Endothelial cell of umbilical vein (primary cell): ENCODE measurements around the gene MAML1. TPM values are rescaled to one million over a fixed set of nuclear protein-coding genes. Genes with fewer than 3 reads are reported as not detected.

Experiments
- BruUV-seq: library from RNA; stranded (reverse); fragments of 400-500 nt; replicated peaks from 2 replicates; lab custom pipeline; 2021; lab: Mats Ljungman, UMichigan
- CTCF ChIA-PET: fragments of 300-600, 350-600 bp; sonication (Branson Sonifier 250); formaldehyde crosslinking; loops from one replicate; lab custom pipeline; 2021; ENCODE audit warnings: antibody characterized with exemption, inconsistent platforms; lab: Charles Lee
- POLR2A ChIA-PET: fragments of 300-600, 350-600 bp; sonication (Branson Sonifier 250); formaldehyde crosslinking; loops from one replicate; lab custom pipeline; 2021; ENCODE audit warnings: antibody characterized with exemption, inconsistent platforms; lab: Charles Lee
- DNase-seq: peaks from one replicate; pipeline ENCODE4 v3.0.0-alpha.2; 2011; ENCODE audit warnings: low read depth, low spot score
- FAIRE-seq: peaks from 2 replicates; lab custom pipeline; 2011; peaks lifted over from hg19 to GRCh38; lab: Jason Lieb, UNC
- H2AFZ ChIP-seq: 2 replicates; pipeline ENCODE4 v1.6.0; 2012; ENCODE audit warnings: low read depth, low read length, control low read depth, inconsistent platforms
- H3K27ac ChIP-seq: 2 replicates; pipeline ENCODE4 v1.5.1; 2011; ENCODE audit warnings: low read depth, mild to moderate bottlenecking, control low read depth, low read length, moderate library complexity; ENCODE audit not compliant: insufficient read depth
- H3K27me3 ChIP-seq, 2 experiments: 2 replicates each; pipeline versions ENCODE4 v1.6.0 to v1.6.1; 2011; ENCODE audit warnings: low read length in 2 of 2, mixed read lengths in 1 of 2; ENCODE audit not compliant: control insufficient read depth in 2 of 2, insufficient read depth in 2 of 2
- H3K36me3 ChIP-seq, 2 experiments: 2 replicates in 1 of 2; 3 replicates in 1 of 2; pipeline ENCODE4 v1.5.1; 2011; ENCODE audit warnings: low read length in 2 of 2, mild to moderate bottlenecking in 1 of 2, moderate library complexity in 1 of 2; ENCODE audit not compliant: control insufficient read depth in 2 of 2, insufficient read depth in 2 of 2; ENCODE audit errors: extremely low read depth in 1 of 2
- H3K4me1 ChIP-seq: 3 replicates; pipeline ENCODE4 v1.5.1; 2011; ENCODE audit warnings: mild to moderate bottlenecking, low read length; ENCODE audit not compliant: control insufficient read depth, insufficient read depth; ENCODE audit errors: extremely low read depth
- H3K4me2 ChIP-seq: 2 replicates; pipeline ENCODE4 v1.6.1; 2011; ENCODE audit warnings: low read length, control low read depth, mixed read lengths; ENCODE audit not compliant: insufficient read depth
- H3K4me3 ChIP-seq, 3 experiments: fragments of 200-600 bp in 1 of 3; sonication (generic), shearing (Covaris generic) in 1 of 3; replicated peaks in 1 of 3; 2 replicates each; pipeline ENCODE4 v1.5.1; 2011 to 2016; ENCODE audit warnings: control low read depth in 3 of 3, low read length in 3 of 3, mild to moderate bottlenecking in 2 of 3, inconsistent platforms in 1 of 3, low read depth in 1 of 3, moderate library complexity in 1 of 3; ENCODE audit not compliant: insufficient read depth in 1 of 3
- H3K79me2 ChIP-seq: 2 replicates; pipeline ENCODE4 v1.6.0; 2012; ENCODE audit warnings: low read length, inconsistent platforms; ENCODE audit not compliant: control insufficient read depth, insufficient read depth
- H3K9ac ChIP-seq: replicated peaks from 2 replicates; pipeline ENCODE3; 2011; ENCODE audit warnings: low read length, control low read depth; ENCODE audit not compliant: insufficient read depth; ENCODE audit errors: extremely low read depth
- H3K9me1 ChIP-seq: replicated peaks from 3 replicates; pipeline ENCODE4 v1.6.0; 2011; ENCODE audit warnings: mild to moderate bottlenecking, low read length; ENCODE audit not compliant: control insufficient read depth, insufficient read depth; ENCODE audit errors: extremely low read depth
- H3K9me3 ChIP-seq: replicated peaks from 2 replicates; pipeline ENCODE4 v1.5.1; 2012; ENCODE audit warnings: low read length, inconsistent platforms; ENCODE audit not compliant: control insufficient read depth, insufficient read depth
- H4K20me1 ChIP-seq: replicated peaks from 2 replicates; pipeline ENCODE3; 2011; ENCODE audit warnings: mild to moderate bottlenecking, low read length; ENCODE audit not compliant: control insufficient read depth, insufficient read depth; ENCODE audit errors: extremely low read depth
- EZH2 ChIP-seq: IDR thresholded peaks from 2 replicates; pipeline ENCODE4 v1.6.1; 2012; ENCODE audit warnings: borderline replicate concordance, low read depth, mild to moderate bottlenecking, moderate library complexity, low read length, inconsistent platforms; ENCODE audit not compliant: severe bottlenecking
- GATA2 ChIP-seq: IDR thresholded peaks from 2 replicates; pipeline ENCODE4 v1.7.0; 2011; ENCODE audit warnings: low read depth, mild to moderate bottlenecking, moderate library complexity, mixed read lengths, low read length; ENCODE audit not compliant: insufficient read length, insufficient read depth
- JUN ChIP-seq: IDR thresholded peaks from 2 replicates; pipeline ENCODE4 v1.6.1; 2011; ENCODE audit warnings: borderline replicate concordance, low read depth; ENCODE audit not compliant: insufficient read length, insufficient read depth
- MYC ChIP-seq: IDR thresholded peaks from one replicate; pipeline ENCODE4 v1.6.1; 2011; ENCODE audit warnings: mild to moderate bottlenecking, low read depth, low read length
- POLR2AphosphoS5 ChIP-seq: IDR thresholded peaks from 2 replicates; pipeline ENCODE4 v1.6.1; 2012; ENCODE audit warnings: low read depth, mild to moderate bottlenecking, control low read depth, low read length, moderate library complexity; ENCODE audit not compliant: insufficient read depth
- dilution Hi-C: fragments of 300-500 bp; cut with MboI; formaldehyde crosslinking; loops from one replicate; pipeline ENCODE4 v1.15.0; 2019; ENCODE audit warnings: low sequenced_read_pairs; ENCODE audit not compliant: extremely low pct_ligation_motif_present
- intact Hi-C: fragments of 100-400 bp; cut with micrococcal nuclease; formaldehyde crosslinking; loops from one replicate; pipeline ENCODE4 v1.10.0; 2022
- polyA plus RNA-seq, 4 experiments: library from polyadenylated mRNA; depleted of rRNA in 3 of 4; stranded (reverse) in 3 of 4; unstranded in 1 of 4; fragments of >200 nt; gene quantifications; 2 replicates each; pipeline versions ENCODE4 v1.2.1 to v1.2.3, GENCODE V29; 2011 to 2012; ENCODE audit warnings: missing spikeins in 1 of 4
- total RNA-seq: library from RNA; stranded (reverse); gene quantifications from 2 replicates; pipeline ENCODE4 v1.2.3, GENCODE V29; 2021
- TF ChIP-seq, protein P1 (sequence below), 2 donors: IDR thresholded peaks; 1 replicate in 1 of 2; 2 replicates in 1 of 2; pipeline ENCODE4 v1.5.1; 2011; ENCODE audit warnings: low read length in 2 of 2, mild to moderate bottlenecking in 2 of 2, moderate library complexity in 2 of 2, control low read depth in 1 of 2, inconsistent platforms in 1 of 2, low read depth in 1 of 2; ENCODE audit not compliant: insufficient read depth in 1 of 2; ENCODE audit errors: extremely low read depth in 1 of 2

The MAML1 gene
- total and polyA plus RNA-seq, 2 donors (not counting 3 experiments of a cell fraction or from before 2014, with no cell fraction given): 12.4 to 29.0 TPM

DNA sequence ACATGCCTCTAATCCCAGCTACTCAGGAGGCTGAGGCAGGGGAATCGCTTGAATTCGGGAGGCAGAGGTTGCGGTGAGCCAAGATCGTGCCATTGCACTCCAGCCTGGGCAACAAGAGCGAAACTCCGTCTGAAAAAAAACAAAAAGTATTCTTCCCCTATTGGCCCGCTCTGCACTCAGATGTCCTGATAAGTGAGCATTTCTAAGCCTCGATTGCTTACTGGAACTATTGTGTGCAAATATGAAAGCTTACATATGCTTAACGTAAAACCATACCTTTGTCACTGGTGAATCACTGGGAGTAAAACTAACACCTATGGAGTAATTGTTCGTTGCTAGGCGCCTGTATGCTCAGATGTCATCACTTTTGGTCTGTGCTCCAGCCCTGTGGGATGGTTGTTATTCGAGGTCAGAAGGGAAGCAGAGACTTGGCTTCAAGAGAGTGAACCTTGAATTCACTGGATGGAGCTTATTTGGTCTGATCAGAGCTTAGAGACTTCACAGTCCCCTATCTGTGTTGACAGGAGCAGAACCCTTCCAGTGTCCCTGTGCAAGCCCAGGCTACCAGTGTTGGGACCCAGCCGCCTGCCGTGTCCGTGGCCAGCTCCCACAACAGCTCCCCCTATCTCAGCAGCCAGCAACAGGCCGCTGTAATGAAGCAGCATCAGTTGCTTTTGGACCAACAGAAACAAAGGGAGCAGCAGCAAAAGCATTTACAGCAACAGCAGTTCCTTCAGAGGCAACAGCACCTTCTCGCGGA lies 35.9 kb downstream of the MAML1 start:
- Histone ChIP-seq H3K27ac (no peak overlapping the region), H3K9ac (no peak overlapping the region), H3K9me3 (no peaks in the 10 kb centered on the region), H3K4me1 (peaks cover 33% of the 10 kb centered on the region), H3K4me2 (no peak overlapping the region), H3K9me1 (no peaks in the 10 kb centered on the region), H3K27me3 (no peaks in the 10 kb centered on the region), H2AFZ (no peak overlapping the region), H3K79me2 (peaks cover 37% of the 10 kb centered on the region), H3K4me3 (no peak overlapping the region), H4K20me1 (no peaks in the 10 kb centered on the region), H3K36me3 (peaks cover 6 to 16% of the 10 kb centered on the region in 2 experiments)
- intact Hi-C loops: no loop called here
- no peak for FAIRE-seq
- CTCF ChIA-PET: interaction anchor here (0.9 to 1.1 kb wide), 3 partner anchors 9 to 19 kb away, joined by 3 to 6 read pairs (median 3); no protein-coding TSS in a partner anchor
- POLR2A ChIA-PET: no interaction called here
- dilution Hi-C loops: no loop called here
- TF ChIP-seq, protein P1, sequence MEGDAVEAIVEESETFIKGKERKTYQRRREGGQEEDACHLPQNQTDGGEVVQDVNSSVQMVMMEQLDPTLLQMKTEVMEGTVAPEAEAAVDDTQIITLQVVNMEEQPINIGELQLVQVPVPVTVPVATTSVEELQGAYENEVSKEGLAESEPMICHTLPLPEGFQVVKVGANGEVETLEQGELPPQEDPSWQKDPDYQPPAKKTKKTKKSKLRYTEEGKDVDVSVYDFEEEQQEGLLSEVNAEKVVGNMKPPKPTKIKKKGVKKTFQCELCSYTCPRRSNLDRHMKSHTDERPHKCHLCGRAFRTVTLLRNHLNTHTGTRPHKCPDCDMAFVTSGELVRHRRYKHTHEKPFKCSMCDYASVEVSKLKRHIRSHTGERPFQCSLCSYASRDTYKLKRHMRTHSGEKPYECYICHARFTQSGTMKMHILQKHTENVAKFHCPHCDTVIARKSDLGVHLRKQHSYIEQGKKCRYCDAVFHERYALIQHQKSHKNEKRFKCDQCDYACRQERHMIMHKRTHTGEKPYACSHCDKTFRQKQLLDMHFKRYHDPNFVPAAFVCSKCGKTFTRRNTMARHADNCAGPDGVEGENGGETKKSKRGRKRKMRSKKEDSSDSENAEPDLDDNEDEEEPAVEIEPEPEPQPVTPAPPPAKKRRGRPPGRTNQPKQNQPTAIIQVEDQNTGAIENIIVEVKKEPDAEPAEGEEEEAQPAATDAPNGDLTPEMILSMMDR (IDR thresholded peaks at IDR 0.05; ENCODE audit: extremely low read depth in 1 of 2, insufficient read depth in 1 of 2, low read depth in 1 of 2, low read length in 2 of 2): no peak
- TF ChIP-seq EZH2 (no peak), MYC (no peak), GATA2 (no peak), JUN (no peak), POLR2AphosphoS5 (no peak)
- DNase-seq: no peak
- no TSS peak for BruUV-seq
